GM12878 (cell line): ENCODE results near the gene XPNPEP1. TPM values are rescaled to one million over a fixed set of nuclear protein-coding genes. Genes with fewer than 3 reads are reported as not detected.

Experiments
- ATAC-seq: fragments of 200-7000 bp; cut with Tn5 transposase; 3 replicates; pipeline ENCODE4 v1.9.1; 2020; ENCODE audit warnings: mild to moderate bottlenecking, moderate library complexity
- BruUV-seq: library from RNA; stranded (reverse); fragments of 400-500 nt; replicated peaks from 2 replicates; lab custom pipeline; 2021; lab: Mats Ljungman, UMichigan
- CTCF ChIA-PET: fragments of 300-600 bp; sonication (Branson Sonifier 250); formaldehyde crosslinking; extraction: SDS; loops from one replicate; lab custom pipeline; 2021; ENCODE audit warnings: inconsistent platforms; lab: Yijun Ruan, JAX
- POLR2A ChIA-PET: fragments of 350-600 bp; formaldehyde crosslinking; extraction: SDS; loops from one replicate; lab custom pipeline; 2021; ENCODE audit warnings: inconsistent platforms; lab: Charles Lee
- RAD21 ChIA-PET: fragments of 300-600 bp; sonication (Branson Sonifier 250); formaldehyde crosslinking; loops from one replicate; lab custom pipeline; 2023; ENCODE audit warnings: antibody characterized with exemption; ENCODE audit not compliant: unreplicated experiment; lab: Charles Lee
- SMC1A ChIA-PET: fragments of 300-600 bp; sonication (Branson Sonifier 250); formaldehyde crosslinking; loops from one replicate; lab custom pipeline; 2023; ENCODE audit not compliant: unreplicated experiment, uncharacterized antibody; lab: Charles Lee
- DNase-seq: peaks from one replicate; pipeline ENCODE4 v3.0.0-alpha.2; 2011; ENCODE audit warnings: low read depth, low spot score
- FAIRE-seq: peaks from 3 replicates; lab custom pipeline; 2011; peaks lifted over from hg19 to GRCh38; lab: Jason Lieb, UNC
- H2AFZ ChIP-seq: 2 replicates; pipeline ENCODE4 v1.6.0; 2011; ENCODE audit warnings: low read depth, low read length, control low read depth; ENCODE audit not compliant: control insufficient read depth
- H3K27ac ChIP-seq: 2 replicates; pipeline ENCODE4 v1.5.1; 2011; ENCODE audit warnings: control low read depth; ENCODE audit not compliant: control insufficient read depth, insufficient read depth
- H3K27me3 ChIP-seq, 2 experiments: replicated peaks in 1 of 2; 2 replicates each; pipeline versions ENCODE4 v1.6.0 to v1.6.1; 2011; ENCODE audit warnings: low read length in 1 of 2; ENCODE audit not compliant: control insufficient read depth in 2 of 2, insufficient read depth in 2 of 2
- H3K36me3 ChIP-seq, 2 experiments: 2 replicates each; pipeline ENCODE4 v1.5.1; 2011; ENCODE audit warnings: low read length in 1 of 2; ENCODE audit not compliant: control insufficient read depth in 2 of 2, insufficient read depth in 2 of 2
- H3K4me1 ChIP-seq: 2 replicates; pipeline ENCODE4 v1.6.1; 2011; ENCODE audit warnings: mild to moderate bottlenecking, low read length, moderate library complexity, mixed read lengths; ENCODE audit not compliant: control insufficient read depth, insufficient read depth
- H3K4me2 ChIP-seq: 2 replicates; pipeline ENCODE4 v1.6.0; 2011; ENCODE audit warnings: control low read depth; ENCODE audit not compliant: control insufficient read depth, insufficient read depth
- H3K4me3 ChIP-seq: fragments of 200-600 bp; sonication (generic); 2 replicates; pipeline ENCODE4 v1.5.1; 2016
- H3K79me2 ChIP-seq: 2 replicates; pipeline ENCODE4 v1.6.0; 2011; ENCODE audit warnings: low read length; ENCODE audit not compliant: control insufficient read depth, insufficient read depth
- H3K9ac ChIP-seq: 2 replicates; pipeline ENCODE4 v1.8.0; 2011; ENCODE audit warnings: low read length, control low read depth, mixed read lengths; ENCODE audit not compliant: control insufficient read depth, insufficient read depth
- H3K9me3 ChIP-seq: replicated peaks from 3 replicates; pipeline ENCODE4 v1.5.1; 2011; ENCODE audit warnings: mild to moderate bottlenecking, low read length; ENCODE audit not compliant: control insufficient read depth, insufficient read depth
- H4K20me1 ChIP-seq: 2 replicates; pipeline ENCODE4 v1.6.0; 2011; ENCODE audit not compliant: control insufficient read depth, insufficient read depth
- BMI1 ChIP-seq: fragments of 450-650 bp; IDR thresholded peaks from 2 replicates; pipeline ENCODE4 v1.6.1; 2016; ENCODE audit warnings: mild to moderate bottlenecking, moderate library complexity, borderline replicate concordance
- JUND ChIP-seq: IDR thresholded peaks from 2 replicates; pipeline ENCODE4 v1.6.1; 2012; ENCODE audit warnings: low read depth, mild to moderate bottlenecking, low read length, improper control_type of control experiment, moderate library complexity
- NR2C2 ChIP-seq: IDR thresholded peaks from 2 replicates; pipeline ENCODE4 v1.6.1; 2011; ENCODE audit warnings: borderline replicate concordance, low read depth; ENCODE audit not compliant: control insufficient read depth, insufficient read length
- RUNX3 ChIP-seq: IDR thresholded peaks from 2 replicates; pipeline ENCODE4 v1.6.1; 2012; ENCODE audit warnings: low read length, inconsistent platforms
- SMAD5 ChIP-seq: IDR thresholded peaks from 2 replicates; pipeline ENCODE4 v1.6.1; 2016; ENCODE audit warnings: antibody characterized with exemption, low read depth
- TCF3 ChIP-seq: IDR thresholded peaks from 2 replicates; pipeline ENCODE4 v1.6.1; 2012; ENCODE audit warnings: low read depth, mild to moderate bottlenecking, low read length, borderline replicate concordance; ENCODE audit not compliant: insufficient read depth
- ZBED1 ChIP-seq: IDR thresholded peaks from 2 replicates; pipeline ENCODE4 v1.6.1; 2016; ENCODE audit warnings: borderline replicate concordance
- ZNF217 ChIP-seq: fragments of 450-650 bp; IDR thresholded peaks from 2 replicates; pipeline ENCODE4 v1.6.1; 2017; ENCODE audit warnings: antibody characterized with exemption, mild to moderate bottlenecking
- WGBS: methylation state at CpG from one replicate; pipeline ENCODE4 v1.1.6; 2016; ENCODE audit warnings: low lambda C conversion rate; ENCODE audit not compliant: insufficient replicate concordance, insufficient coverage; ENCODE audit errors: missing lambda C conversion rate; 5-methylcytosine and 5-hydroxymethylcytosine counted together
- in situ Hi-C: fragments of 300-500 bp; cut with MboI; formaldehyde crosslinking; loops from 9 replicates; pipeline ENCODE4 v1.14.3; 2018; ENCODE audit warnings: mixed read lengths
- intact Hi-C: fragments of 100-400 bp; cut with micrococcal nuclease; formaldehyde crosslinking; loops from one replicate; pipeline ENCODE4 v1.14.2; 2022; ENCODE audit not compliant: unreplicated experiment
- polyA plus RNA-seq, 11 experiments: library from polyadenylated mRNA; depleted of rRNA in 4 of 11; unstranded in 6 of 11; stranded (reverse) in 5 of 11; fragments of >200 nt; fragmentation: Nextera tagmentation in 4 of 11; fragmentation: Illumina TruSeq in 1 of 11; extraction: Ambion mirVana in 4 of 11; extraction: Trizol in 1 of 11; gene quantifications; 1 replicate in 1 of 11; 2 replicates in 10 of 11; pipeline versions ENCODE4 v1.2.1 to v1.2.3, GENCODE V29; 2011 to 2016; ENCODE audit warnings: inconsistent platforms in 2 of 11, missing spikeins in 2 of 11, low read depth in 1 of 11
- total RNA-seq, 4 experiments: library from RNA; depleted of rRNA in 3 of 4; stranded (reverse); fragments of >200 nt in 3 of 4; fragmentation: Illumina TruSeq in 1 of 4; extraction: Trizol in 1 of 4; gene quantifications; 2 replicates each; pipeline versions ENCODE4 v1.2.1 to v1.2.3, GENCODE V29; 2013 to 2021
- TF ChIP-seq, protein P1 (sequence below): fragments of 450-650 bp; formaldehyde crosslinking; IDR thresholded peaks from 2 replicates; pipeline ENCODE4 v1.5.0; 2022; ENCODE audit warnings: mild to moderate bottlenecking, missing genetic modification characterization
- TF ChIP-seq, protein P2 (sequence below): fragments of 150-350 bp; IDR thresholded peaks from 2 replicates; pipeline ENCODE4 v1.6.1; 2014; ENCODE audit warnings: mild to moderate bottlenecking, low read depth, low read length
- TF ChIP-seq, protein P3 (sequence below), 3 experiments: IDR thresholded peaks in 2 of 3; conservative IDR thresholded peaks in 1 of 3; 2 replicates each; pipeline ENCODE4 v1.5.1; 2011; ENCODE audit warnings: low read depth in 3 of 3, low read length in 3 of 3, mild to moderate bottlenecking in 3 of 3, control low read depth in 2 of 3, moderate library complexity in 2 of 3, inconsistent platforms in 1 of 3, mixed read lengths in 1 of 3; ENCODE audit not compliant: control insufficient read depth in 2 of 3, insufficient read depth in 1 of 3; ENCODE audit errors: extremely low read depth in 1 of 3
- TF ChIP-seq, protein P4 (sequence below): fragments of 450-650 bp; IDR thresholded peaks from 2 replicates; pipeline ENCODE4 v1.6.1; 2017; ENCODE audit warnings: borderline replicate concordance

The XPNPEP1 gene
- total and polyA plus RNA-seq, 10 of the 15 experiments (the other 5 are each of a cell fraction or from before 2014, with no cell fraction given) = 22.7 to 108 (median 43.5) TPM

DNA sequence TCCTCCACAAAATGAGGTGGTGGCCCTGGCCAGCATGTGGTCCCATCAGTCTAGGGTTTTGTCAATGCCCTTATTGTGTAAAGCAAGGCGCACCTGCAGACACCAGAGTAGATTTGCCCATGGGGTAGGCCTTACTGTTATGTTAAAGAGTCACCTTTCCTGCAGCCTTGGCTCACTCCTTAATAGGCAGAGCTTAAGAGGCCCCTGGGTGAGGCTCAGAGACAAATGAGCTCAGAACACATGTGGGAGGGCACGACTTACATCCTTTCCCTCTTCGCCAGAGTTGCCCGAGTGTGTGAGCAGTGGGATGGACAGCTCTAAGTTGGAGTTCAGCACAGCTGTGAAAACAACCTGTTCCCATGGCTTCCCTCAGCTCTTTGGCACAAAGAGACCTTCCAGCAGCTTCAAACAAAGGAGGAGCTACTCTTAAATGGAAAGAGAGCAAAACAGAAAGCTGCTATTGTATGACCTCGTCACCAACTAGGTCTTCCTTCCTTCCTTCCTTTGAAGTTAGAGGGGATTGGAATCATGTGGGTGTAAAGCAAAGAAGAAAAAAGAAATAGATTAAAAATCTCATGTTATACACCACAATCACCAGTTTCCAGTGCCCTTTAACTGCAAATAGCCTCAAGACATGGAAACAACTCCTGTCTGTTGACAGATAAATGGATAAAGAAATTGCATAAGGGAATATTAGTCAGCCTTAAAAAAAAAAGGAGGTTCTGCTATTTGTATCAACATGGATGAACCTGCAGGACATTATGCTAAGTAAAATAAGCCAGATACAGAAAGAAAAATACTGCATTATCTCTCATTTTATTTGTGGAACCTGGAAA lies 11.9 kb upstream of the XPNPEP1 start (continued):
- TF ChIP-seq, protein P1, sequence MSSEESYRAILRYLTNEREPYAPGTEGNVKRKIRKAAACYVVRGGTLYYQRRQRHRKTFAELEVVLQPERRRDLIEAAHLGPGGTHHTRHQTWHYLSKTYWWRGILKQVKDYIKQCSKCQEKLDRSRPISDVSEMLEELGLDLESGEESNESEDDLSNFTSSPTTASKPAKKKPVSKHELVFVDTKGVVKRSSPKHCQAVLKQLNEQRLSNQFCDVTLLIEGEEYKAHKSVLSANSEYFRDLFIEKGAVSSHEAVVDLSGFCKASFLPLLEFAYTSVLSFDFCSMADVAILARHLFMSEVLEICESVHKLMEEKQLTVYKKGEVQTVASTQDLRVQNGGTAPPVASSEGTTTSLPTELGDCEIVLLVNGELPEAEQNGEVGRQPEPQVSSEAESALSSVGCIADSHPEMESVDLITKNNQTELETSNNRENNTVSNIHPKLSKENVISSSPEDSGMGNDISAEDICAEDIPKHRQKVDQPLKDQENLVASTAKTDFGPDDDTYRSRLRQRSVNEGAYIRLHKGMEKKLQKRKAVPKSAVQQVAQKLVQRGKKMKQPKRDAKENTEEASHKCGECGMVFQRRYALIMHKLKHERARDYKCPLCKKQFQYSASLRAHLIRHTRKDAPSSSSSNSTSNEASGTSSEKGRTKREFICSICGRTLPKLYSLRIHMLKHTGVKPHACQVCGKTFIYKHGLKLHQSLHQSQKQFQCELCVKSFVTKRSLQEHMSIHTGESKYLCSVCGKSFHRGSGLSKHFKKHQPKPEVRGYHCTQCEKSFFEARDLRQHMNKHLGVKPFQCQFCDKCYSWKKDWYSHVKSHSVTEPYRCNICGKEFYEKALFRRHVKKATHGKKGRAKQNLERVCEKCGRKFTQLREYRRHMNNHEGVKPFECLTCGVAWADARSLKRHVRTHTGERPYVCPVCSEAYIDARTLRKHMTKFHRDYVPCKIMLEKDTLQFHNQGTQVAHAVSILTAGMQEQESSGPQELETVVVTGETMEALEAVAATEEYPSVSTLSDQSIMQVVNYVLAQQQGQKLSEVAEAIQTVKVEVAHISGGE (CRISPR knock-in tag) = no peak

DNA sequence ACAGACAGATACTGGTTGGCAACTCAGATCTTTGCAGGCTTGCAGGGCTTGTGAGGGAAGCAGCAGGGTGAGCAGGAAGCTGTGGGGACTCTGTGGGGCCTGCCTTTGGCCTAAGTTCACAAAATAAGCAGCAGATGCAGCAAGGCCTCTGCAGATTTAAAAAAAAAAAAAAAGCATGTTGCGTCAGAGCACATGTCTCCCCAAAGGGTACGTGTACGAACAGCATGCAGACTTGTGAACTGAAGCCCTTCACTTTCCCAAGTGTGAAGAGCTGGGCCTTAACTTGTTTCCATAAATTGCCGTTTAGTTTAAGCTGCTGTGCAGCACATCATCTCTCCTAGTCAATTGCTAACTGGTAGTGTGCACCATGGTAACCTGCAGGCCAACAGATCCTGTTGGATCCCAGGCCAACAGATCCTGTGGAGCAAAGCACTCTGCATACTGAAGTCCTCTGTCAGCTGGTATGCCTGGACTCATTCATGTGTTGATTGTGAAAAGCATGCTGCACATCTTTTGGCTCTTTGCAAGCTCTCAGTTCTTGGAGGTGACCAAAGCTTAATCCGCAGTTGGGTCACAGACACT lies 10.8 kb upstream of the XPNPEP1 start:
- no TSS peak for BruUV-seq
- H3K4me3 ChIP-seq = no peak overlapping the region
- no peaks in the 10 kb centered on the region for H3K4me1 ChIP-seq
- WGBS = 85% methylated on average over 5 of the region's 5 CpGs
- H2AFZ ChIP-seq = no peak overlapping the region
- intact Hi-C loops = no loop called here
- in situ Hi-C loops = no loop called here
- DNase-seq (no peak), ATAC-seq (no peak), FAIRE-seq (no peak)
- H3K27ac ChIP-seq = no peak overlapping the region
- no peaks in the 10 kb centered on the region for H3K36me3 ChIP-seq
- ChIA-PET CTCF (interaction anchor here (1.2 to 1.3 kb wide), 3 partner anchors 39 to 81 kb away, joined by 3 to 6 read pairs (median 5); no protein-coding TSS in a partner anchor), SMC1A (no interaction called here), RAD21 (no interaction called here), POLR2A (interaction anchor here (0.7 kb wide), 1 partner anchor 1572 kb away, joined by 3 read pairs; no protein-coding TSS in a partner anchor)
- no peak overlapping the region for H3K9ac ChIP-seq
- no peaks in the 10 kb centered on the region for H3K79me2 ChIP-seq
- no peaks in the 10 kb centered on the region for H3K9me3 ChIP-seq
- H3K27me3 ChIP-seq = no peaks in the 10 kb centered on the region
- H4K20me1 ChIP-seq = no peaks in the 10 kb centered on the region
- H3K4me2 ChIP-seq = no peak overlapping the region
- TF ChIP-seq ZNF217 = no peak
- no peak for TF ChIP-seq JUND
- TF ChIP-seq, protein P2, sequence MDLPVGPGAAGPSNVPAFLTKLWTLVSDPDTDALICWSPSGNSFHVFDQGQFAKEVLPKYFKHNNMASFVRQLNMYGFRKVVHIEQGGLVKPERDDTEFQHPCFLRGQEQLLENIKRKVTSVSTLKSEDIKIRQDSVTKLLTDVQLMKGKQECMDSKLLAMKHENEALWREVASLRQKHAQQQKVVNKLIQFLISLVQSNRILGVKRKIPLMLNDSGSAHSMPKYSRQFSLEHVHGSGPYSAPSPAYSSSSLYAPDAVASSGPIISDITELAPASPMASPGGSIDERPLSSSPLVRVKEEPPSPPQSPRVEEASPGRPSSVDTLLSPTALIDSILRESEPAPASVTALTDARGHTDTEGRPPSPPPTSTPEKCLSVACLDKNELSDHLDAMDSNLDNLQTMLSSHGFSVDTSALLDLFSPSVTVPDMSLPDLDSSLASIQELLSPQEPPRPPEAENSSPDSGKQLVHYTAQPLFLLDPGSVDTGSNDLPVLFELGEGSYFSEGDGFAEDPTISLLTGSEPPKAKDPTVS = no peak
- no peak for TF ChIP-seq ZBED1
- TF ChIP-seq TCF3 = no peak
- TF ChIP-seq BMI1 = no peak
- no peak for TF ChIP-seq NR2C2
- TF ChIP-seq, protein P3, sequence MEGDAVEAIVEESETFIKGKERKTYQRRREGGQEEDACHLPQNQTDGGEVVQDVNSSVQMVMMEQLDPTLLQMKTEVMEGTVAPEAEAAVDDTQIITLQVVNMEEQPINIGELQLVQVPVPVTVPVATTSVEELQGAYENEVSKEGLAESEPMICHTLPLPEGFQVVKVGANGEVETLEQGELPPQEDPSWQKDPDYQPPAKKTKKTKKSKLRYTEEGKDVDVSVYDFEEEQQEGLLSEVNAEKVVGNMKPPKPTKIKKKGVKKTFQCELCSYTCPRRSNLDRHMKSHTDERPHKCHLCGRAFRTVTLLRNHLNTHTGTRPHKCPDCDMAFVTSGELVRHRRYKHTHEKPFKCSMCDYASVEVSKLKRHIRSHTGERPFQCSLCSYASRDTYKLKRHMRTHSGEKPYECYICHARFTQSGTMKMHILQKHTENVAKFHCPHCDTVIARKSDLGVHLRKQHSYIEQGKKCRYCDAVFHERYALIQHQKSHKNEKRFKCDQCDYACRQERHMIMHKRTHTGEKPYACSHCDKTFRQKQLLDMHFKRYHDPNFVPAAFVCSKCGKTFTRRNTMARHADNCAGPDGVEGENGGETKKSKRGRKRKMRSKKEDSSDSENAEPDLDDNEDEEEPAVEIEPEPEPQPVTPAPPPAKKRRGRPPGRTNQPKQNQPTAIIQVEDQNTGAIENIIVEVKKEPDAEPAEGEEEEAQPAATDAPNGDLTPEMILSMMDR (IDR thresholded peaks at IDR 0.05 in 2 of 3, conservative IDR thresholded peaks at IDR 0.05 in 1 of 3; ENCODE audit: control insufficient read depth in 2 of 3, extremely low read depth in 1 of 3, insufficient read depth in 1 of 3, low read depth in 3 of 3, low read length in 3 of 3) = no peak
- TF ChIP-seq RUNX3 = no peak
- TF ChIP-seq, protein P4, sequence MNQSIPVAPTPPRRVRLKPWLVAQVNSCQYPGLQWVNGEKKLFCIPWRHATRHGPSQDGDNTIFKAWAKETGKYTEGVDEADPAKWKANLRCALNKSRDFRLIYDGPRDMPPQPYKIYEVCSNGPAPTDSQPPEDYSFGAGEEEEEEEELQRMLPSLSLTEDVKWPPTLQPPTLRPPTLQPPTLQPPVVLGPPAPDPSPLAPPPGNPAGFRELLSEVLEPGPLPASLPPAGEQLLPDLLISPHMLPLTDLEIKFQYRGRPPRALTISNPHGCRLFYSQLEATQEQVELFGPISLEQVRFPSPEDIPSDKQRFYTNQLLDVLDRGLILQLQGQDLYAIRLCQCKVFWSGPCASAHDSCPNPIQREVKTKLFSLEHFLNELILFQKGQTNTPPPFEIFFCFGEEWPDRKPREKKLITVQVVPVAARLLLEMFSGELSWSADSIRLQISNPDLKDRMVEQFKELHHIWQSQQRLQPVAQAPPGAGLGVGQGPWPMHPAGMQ = no peak
- no peak for TF ChIP-seq SMAD5
